MM.1S (cell line): Measurements from ENCODE around the gene RAI1.

Experiments used
- CTCF ChIP-seq: fragments of 300-600 bp; sonication (generic); IDR thresholded peaks from 2 replicates; pipeline ENCODE4 v1.5.1; 2016; ENCODE audit warnings: antibody characterized with exemption, low read length, mixed read lengths
- EZH2 ChIP-seq: fragments of 300-600 bp; sonication (generic); optimal IDR thresholded peaks from 2 replicates; pipeline ENCODE3; 2017; ENCODE audit warnings: low read depth, mild to moderate bottlenecking, antibody characterized with exemption, low read length, mixed read lengths
- EZH2phosphoT487 ChIP-seq: fragments of 300-600 bp; sonication (generic); IDR thresholded peaks from 2 replicates; pipeline ENCODE4 v1.6.1; 2018; ENCODE audit warnings: antibody characterized with exemption, low read length

- no peak for TF ChIP-seq EZH2
- TF ChIP-seq EZH2phosphoT487, result no peak
- no peak for TF ChIP-seq CTCF
Observed at GRCh38 chr17:17857496-17857895, 176.2 kb downstream of the RAI1 start.
